T follicular helper cell (primary cell): ENCODE data around the gene GANC.

Source experiments
- DNase-seq: peaks from one replicate; pipeline ENCODE4 v3.0.0-alpha.2; 2020; ENCODE audit warnings: low read depth

The GANC gene

GRCh38 chr15:42344763-42345162, 71.8 kb downstream of the GANC start:
- DNase-seq = no peak

- no peak for DNase-seq
Observed at GRCh38 chr15:42345504-42345903, 72.5 kb downstream of the GANC start.

DNA sequence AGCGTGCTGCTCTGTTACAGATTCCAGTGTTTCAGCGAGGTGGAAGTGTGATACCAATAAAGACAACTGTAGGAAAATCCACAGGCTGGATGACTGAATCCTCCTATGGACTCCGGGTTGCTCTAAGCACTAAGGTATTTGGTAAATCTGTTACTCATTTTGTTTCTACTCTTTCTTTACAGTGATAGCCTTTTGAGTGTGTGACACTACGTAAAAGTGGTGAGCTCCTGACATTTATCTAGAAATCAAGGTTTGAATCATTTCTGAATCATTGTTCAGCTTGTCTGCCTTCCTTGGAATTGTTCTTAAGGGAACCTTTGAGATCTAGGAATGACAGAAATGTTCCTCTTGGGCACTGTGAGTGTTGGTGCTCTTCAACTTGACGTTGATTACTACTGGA, 75.1 kb downstream of the GANC start:
- no peak for DNase-seq

DNA sequence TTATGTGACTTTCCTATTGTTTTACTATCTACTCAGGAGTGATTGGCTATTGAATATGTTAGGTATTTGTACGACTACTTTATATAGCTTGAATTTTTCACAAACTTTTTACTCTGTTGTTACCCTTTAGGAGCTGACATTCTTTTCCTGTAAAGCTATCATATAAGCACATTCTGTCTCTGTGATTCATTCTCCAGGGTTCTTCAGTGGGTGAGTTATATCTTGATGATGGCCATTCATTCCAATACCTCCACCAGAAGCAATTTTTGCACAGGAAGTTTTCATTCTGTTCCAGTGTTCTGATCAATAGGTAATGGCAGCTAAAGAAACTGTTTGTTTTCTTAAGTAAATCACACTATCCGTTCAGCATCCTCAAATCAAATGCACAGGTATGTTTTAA, 76.2 kb downstream of the GANC start:
- no peak for DNase-seq

- no peak for DNase-seq
Observed at GRCh38 chr15:42352401-42352800, 79.4 kb downstream of the GANC start.

DNA sequence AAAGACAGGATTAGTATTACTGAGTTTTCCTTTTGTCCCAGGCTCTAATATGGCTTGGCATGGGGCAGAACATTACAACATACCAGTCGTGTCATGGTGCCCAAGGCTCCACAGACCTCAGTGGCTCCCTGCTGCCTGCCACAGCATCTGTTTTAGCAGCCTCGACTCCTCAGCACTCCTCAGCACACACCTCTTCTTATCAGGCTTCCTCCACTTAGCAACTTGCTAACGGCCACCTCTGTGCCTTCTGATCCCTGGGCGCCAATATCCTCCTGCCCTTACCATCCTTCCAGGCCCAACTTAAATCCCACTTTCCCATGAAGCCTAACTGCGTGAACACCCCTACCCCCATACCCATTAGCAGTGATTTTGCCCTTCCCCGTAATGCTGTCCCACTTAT, 80.1 kb downstream of the GANC start:
- DNase-seq = no peak

- no peak for DNase-seq
Observed at GRCh38 chr15:42354824-42355223, 81.8 kb downstream of the GANC start.

- no peak for DNase-seq
Observed at GRCh38 chr15:42355291-42355690, 82.3 kb downstream of the GANC start.

DNA sequence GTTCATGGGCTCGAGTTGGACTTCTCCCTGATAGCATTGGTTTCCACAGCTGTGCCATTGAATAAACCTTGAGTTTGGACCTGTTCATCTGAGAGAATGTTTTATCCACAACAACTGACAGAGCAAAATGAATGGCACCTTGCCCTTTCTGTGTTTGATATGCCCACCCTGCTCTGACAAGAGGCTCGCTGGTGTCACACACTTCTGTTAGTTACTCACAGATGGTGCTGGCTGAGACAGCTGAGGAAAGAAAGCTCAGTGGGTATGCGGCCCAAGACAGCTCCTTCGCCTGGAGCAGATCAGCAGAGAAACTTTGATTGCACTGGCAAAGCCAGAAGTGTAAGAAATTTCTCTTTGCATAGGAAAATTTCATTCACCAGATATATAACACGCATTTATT, 83.8 kb downstream of the GANC start:
- DNase-seq = no peak

DNA sequence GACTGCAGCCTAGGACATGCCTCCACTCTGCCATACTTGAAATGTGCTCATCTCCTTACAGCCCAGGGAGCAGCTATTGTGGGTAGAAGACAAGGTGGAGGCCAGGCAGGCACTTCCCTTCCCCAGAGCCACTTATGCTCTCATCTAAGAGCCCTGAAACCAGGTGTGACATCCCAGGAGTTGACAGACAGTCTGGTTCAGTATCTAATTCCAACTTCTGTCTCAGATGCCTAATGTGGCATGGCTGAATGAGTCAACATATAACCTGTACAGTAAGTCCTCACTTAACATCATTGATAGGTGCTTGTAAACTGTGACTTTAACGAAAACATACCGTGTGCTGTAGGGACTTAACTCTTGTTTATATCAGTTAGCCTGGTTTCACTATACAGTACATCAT, 85.1 kb downstream of the GANC start:
- DNase-seq = no peak

- no peak for DNase-seq
Observed at GRCh38 chr15:42359249-42359648, 86.2 kb downstream of the GANC start, which contains the start of gene CAPN3. Gene CAPN3 (plus strand): TSS chr15:42359501. CDS start chr15:42359806, 305 bp downstream.

DNA sequence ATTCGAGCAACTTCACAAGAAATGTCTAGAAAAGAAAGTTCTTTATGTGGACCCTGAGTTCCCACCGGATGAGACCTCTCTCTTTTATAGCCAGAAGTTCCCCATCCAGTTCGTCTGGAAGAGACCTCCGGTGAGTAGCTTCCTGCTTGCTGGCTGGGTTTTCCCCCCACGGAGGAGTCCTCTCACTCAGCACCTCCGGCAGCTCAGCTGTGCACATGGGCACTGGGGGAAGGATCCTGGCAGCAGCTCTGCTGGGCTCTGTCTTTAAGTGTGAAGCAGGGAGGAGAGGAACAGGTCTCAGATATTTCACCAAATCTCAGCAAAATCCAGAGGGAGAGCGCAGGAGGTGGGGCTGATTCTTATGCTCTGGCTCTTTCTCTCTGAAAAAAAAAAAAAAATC, 87.0 kb downstream of the GANC start:
- no peak for DNase-seq

- DNase-seq = no peak
Observed at GRCh38 chr15:42360535-42361112, 87.6 kb downstream of the GANC start.

GRCh38 chr15:42363487-42363886, 90.5 kb downstream of the GANC start:
- DNase-seq = no peak

DNA sequence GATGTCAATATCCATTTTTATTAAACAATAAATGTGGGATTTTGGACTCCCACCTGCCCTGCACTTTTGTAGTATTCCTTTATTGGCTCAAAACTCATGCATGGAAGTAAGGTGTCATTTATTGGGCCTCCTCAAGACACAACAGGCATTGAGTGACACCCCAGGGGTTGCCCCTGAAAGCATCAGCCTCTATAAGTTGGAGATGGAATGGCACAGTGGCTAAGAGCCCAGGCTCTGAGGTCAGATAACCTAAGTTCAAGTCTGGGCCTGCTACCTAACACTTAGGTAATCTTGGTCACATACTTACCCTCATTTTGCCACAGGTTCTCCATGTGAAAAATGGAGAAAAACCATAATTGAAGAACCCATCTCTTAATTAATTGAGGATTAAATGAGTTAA, 90.9 kb downstream of the GANC start:
- no peak for DNase-seq

DNA sequence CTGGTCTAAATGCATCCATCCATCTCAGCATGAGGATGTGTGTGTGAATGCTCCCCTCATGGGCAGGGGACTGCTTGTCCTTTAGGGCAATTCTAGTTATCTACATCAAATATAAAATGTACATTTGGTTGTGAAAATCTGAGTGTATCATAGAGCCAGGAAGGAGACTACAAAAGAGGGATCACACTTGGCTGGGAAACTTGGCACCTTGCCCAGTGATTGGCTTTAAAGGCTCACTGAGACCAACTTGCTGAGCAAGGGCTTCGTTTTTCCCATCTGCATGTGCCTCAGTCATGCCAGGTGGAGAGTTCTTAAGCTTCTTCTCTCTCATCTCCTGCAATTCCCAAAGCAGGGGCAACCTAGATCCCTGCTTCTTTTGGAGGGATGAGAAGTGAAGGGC, 91.5 kb downstream of the GANC start:
- no peak for DNase-seq

DNA sequence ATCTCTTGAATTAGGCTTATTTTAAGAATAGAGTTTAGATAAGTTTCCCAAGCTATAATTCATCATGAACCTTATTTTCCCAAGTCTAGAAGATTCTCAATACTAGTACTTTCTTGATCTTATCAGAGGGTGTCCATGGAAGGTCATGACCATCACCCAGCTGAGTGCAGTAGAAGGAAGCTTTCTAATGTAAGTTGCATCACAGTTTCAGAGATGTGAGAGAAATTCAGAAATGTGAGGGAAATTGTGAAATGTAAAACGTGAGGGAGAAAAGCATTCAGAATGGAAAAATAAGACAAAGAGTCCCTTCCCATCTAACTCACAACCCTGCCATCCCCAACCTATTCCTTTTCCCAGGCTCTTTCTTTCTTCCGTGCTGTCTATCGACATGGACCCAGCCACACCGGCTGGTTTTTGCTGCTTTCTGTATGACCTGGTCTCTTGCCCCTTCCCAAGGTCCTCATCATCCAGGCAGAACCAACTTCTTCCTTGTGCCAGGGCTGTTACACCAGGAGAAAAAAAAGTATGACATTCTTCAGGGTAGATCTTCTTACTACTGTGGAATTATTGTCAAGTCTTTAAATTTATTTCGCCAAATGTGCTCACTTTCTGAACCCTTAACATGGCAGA, 93.0 kb downstream of the GANC start:
- no peak for DNase-seq

DNA sequence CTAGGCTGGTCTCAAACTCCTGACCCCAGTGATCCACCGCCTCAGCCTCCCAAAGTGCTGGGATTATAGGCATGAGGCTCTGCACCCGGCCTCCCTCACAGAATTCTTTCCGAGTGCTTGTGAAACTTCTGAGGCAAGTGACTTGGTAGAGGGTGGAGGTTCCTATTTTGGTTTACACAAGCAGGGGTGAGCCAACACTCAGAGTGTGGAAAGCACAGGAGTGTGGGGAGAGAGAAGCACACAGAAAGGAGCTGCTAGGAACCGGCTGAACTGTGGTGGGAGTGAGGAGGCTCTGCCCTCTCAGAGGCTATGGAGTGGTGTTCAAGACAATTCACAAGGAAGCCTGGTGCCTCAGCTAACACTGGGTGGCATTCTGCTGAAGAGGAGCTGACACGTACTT, 94.0 kb downstream of the GANC start:
- no peak for DNase-seq

DNA sequence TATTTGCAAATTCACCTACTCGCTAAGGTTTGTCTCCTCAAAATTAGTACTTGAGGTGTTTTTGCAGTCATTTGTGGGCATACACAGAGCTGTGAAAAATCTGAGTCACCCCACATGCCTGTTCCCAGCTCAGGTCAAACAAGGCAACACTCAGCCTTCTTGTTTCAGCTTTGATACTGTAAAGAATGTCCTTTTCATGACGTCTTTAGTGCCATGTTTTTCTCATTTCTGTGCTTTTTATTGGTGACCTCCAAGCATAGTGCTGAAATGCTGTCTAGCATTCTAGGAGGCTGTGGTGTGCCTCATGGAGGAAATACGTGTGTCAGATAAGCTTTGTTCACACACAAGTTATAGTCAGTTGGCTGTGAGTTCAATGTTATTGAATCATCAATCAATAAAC, 95.1 kb downstream of the GANC start:
- no peak for DNase-seq

DNA sequence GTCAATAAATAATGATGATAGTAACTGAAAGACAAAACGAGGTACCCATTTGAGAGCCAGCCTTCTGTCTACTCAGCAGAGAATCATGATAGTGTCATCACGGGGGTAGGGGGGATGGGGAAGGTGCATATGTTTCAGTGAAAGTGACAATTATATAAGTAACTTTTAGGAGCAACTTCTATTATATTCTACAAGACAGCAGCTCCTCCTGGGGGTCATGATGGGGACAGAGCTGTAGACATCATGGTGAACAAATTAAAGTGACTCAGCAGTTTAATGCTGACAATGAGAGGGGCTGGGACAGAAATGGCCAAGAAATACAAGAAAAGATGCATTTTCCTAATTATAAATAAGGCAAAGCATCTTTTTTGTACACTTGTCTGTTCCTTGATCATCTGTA, 98.1 kb downstream of the GANC start:
- DNase-seq = no peak

GRCh38 chr15:42373274-42373673, 100.3 kb downstream of the GANC start:
- DNase-seq = no peak

GRCh38 chr15:42373936-42374335, 100.9 kb downstream of the GANC start:
- no peak for DNase-seq

DNA sequence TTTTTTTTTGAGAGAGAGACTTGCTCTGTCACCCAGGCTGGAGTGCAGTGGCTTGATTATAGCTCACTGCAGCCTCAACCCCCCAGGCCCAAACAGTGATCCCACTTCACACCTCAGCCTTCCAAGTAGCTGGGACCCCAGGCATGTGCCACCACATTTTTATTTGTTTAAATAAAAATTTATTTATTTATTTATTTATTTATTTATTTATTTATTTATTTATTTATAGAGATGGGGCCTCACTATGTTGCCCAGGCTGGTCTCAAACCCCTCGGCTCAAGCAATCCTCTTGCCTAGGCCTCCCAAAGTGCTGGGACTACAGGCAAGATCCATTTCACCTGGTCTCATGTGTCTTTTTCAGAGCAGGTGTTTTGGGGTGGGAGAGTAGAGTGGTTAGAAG, 101.8 kb downstream of the GANC start:
- no peak for DNase-seq

DNA sequence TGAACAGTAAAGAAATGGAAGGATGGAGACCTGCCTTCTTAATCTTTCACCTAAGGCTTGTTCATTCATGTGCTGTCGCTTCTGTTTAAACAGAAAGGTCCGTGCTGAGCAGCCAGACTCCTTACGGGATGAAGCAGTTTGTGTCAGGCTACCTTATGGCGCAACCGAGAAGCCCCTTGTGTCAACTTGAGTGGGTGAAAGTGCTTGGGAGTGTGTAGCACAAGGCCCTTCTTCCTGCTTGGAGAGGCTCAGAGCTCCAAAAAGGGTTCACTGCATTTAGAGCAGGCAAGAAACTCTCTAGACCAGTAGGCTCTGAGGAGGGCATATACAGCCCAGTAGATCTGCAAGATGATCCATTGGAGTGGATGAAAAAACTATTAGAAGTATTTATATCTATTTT, 102.3 kb downstream of the GANC start:
- no peak for DNase-seq
